NCI-H1417 treated with DMSO at 0.1 percent for 48 hours (cell line): ENCODE measurements around the gene IER5L.
A peak's percentile ranks its signal among the peaks of the same experiment; 100 is the strongest.

Experiments
- DNase-seq: peaks from one replicate; lab custom pipeline; 2025; lab: John Stamatoyannopoulos, UW

IER5L gene

GRCh38 chr9:129160712-129161533 is 17.1 kb downstream of the IER5L start:
- DNase-seq: no peak

GRCh38 chr9:129156163-129156562 is 21.9 kb downstream of the IER5L start:
- no peak for DNase-seq

GRCh38 chr9:129154866-129155477 is 23.1 kb downstream of the IER5L start:
- no peak for DNase-seq

- no peak for DNase-seq
These were observed 26.6 kb downstream of the IER5L start for GRCh38 chr9:129151469-129151868.

DNA sequence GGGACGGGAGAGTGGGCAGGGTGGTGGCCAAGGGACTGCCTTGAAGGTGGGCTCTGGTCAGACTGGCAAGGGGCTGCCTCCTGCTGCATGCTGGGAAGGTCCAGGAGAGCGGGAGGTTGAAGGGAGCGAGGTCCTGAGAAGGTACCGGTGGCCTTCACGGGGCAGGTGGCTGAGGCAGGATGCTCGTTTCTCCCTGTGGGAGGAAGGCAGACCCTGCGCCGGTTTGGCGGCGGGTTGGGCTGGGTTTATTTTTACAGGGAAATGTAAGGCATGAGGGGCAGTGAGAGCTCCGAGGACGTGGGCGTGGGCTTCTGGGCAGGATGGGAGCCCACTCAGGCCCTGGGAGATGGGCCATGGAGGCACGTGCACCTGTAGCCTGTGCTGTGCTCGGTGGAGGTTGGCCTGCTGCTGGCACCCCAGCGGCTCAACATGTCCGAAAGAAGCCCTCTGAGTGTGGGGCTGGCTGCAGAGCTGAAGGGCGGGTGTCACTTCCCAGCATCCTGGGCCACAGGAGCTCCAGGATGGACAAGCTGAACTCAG is 27.3 kb downstream of the IER5L start:
- no peak for DNase-seq

GRCh38 chr9:129150122-129150521 is 27.9 kb downstream of the IER5L start:
- DNase-seq: no peak

DNA sequence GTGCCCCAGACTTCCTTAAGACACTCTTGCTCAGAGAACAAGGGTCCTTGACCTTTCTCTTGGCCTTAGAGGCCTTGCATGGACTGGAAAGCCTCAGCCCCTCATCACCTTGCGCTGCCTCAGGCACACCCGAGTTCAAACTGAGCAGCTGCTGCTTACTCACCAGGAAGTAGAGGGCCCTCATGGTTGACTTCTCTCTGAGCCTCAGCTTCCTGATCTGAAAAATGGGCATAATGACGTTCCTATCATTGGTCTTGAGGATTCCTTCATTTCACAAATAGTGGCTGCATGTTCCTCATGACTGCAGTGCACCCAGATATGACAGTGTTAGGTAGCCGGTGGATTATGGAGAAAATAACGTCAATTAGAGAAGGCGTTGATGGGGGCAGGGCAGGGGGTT is 28.6 kb downstream of the IER5L start:
- DNase-seq: no peak

- DNase-seq: no peak
These were observed 29.4 kb downstream of the IER5L start for GRCh38 chr9:129148463-129149204.

- no peak for DNase-seq
These were observed 31.6 kb downstream of the IER5L start for GRCh38 chr9:129146441-129146941.

- DNase-seq: no peak
These were observed 32.2 kb downstream of the IER5L start for GRCh38 chr9:129145841-129146292.

GRCh38 chr9:129145316-129145715 is 32.7 kb downstream of the IER5L start:
- no peak for DNase-seq

- DNase-seq: no peak
These were observed 34.8 kb downstream of the IER5L start for GRCh38 chr9:129143031-129143927.

- DNase-seq: no peak
These were observed 35.7 kb downstream of the IER5L start for GRCh38 chr9:129142138-129142935.

- DNase-seq: no peak
These were observed 36.7 kb downstream of the IER5L start for GRCh38 chr9:129141066-129142041.

- DNase-seq: no peak
These were observed 37.5 kb downstream of the IER5L start for GRCh38 chr9:129140397-129141065.

- peak; percentile 13 for DNase-seq
These were observed 38.1 kb downstream of the IER5L start for GRCh38 chr9:129139993-129140396.

GRCh38 chr9:129139233-129139992 is 38.6 kb downstream of the IER5L start:
- peak; percentile 46 for DNase-seq
